Right ventricle myocardium inferior (tissue), 1 donor: ENCODE measurements around the gene PMP22. TPM values are rescaled to one million over a fixed set of nuclear protein-coding genes. Genes with fewer than 3 reads are reported as not detected.
A peak's percentile ranks its signal among the peaks of the same experiment; 100 is the strongest.

Experiments used
- ATAC-seq: fragments of 200-7000 bp; cut with Tn5 transposase; one replicate; pipeline ENCODE4 v1.9.1; 2020; ENCODE audit warnings: mild to moderate bottlenecking, moderate library complexity
- DNase-seq: peaks from one replicate; pipeline ENCODE4 v3.0.0; 2021; ENCODE audit errors: missing footprints
- intact Hi-C: fragments of 100-400 bp; cut with DNase I; formaldehyde crosslinking; loops from one replicate; pipeline ENCODE4 v1.11.0; 2022
- total RNA-seq: library from RNA; stranded (reverse); fragmentation: NEBNext Ultra II Directional; extraction: Animal tissue kit (Norgen Biotek cat#: 25700); gene quantifications from one replicate; pipeline ENCODE4 v1.2.1, GENCODE V29; 2021
- donor health status: DM: no; HTN: yes; CAD: no; lungs with severe emphysema.

The PMP22 gene
- total RNA-seq, 1 donor from 2014 or later, result 198 TPM

GRCh38 chr17:15261258-15261801, 3.8 kb downstream of the PMP22 start:
- intact Hi-C loops, result loop anchor here (5.0 kb wide), 4 partner anchors 81 to 196 kb away; partner anchors contain the start of gene TEKT3
- DNase-seq, result peak; percentile 81
- peak; percentile 21 for ATAC-seq

- intact Hi-C loops, result loop anchor here (1.0 to 5.0 kb wide), 5 partner anchors 82 to 243 kb away; partner anchors contain the start of gene TEKT3
- ATAC-seq (peak; percentile 65), DNase-seq (peak; percentile 92)
These were observed 4.5 kb downstream of the PMP22 start for GRCh38 chr17:15260376-15261257.

- DNase-seq (no peak), ATAC-seq (no peak)
- intact Hi-C loops, result no loop called here
These were observed 7.2 kb downstream of the PMP22 start for GRCh38 chr17:15257796-15258512.

- ATAC-seq, result peak; percentile 56
- DNase-seq, result peak; percentile 87
- intact Hi-C loops, result no loop called here
These were observed 7.8 kb downstream of the PMP22 start for GRCh38 chr17:15257258-15257788.

- DNase-seq, result no peak
- ATAC-seq, result no peak
- intact Hi-C loops, result no loop called here
These were observed 8.4 kb downstream of the PMP22 start for GRCh38 chr17:15256689-15257088.

GRCh38 chr17:15255713-15256454, 9.2 kb downstream of the PMP22 start:
- intact Hi-C loops, result no loop called here

GRCh38 chr17:15250135-15250860, 14.8 kb downstream of the PMP22 start:
- ATAC-seq (no peak), DNase-seq (no peak)
- intact Hi-C loops, result no loop called here

More at GRCh38 chr17:15255713-15256454, 9.2 kb downstream of the PMP22 start:
- ATAC-seq, result no peak
- no peak for DNase-seq

- DNase-seq (no peak), ATAC-seq (peak; percentile 21)
- intact Hi-C loops, result no loop called here
These were observed 15.6 kb downstream of the PMP22 start for GRCh38 chr17:15249487-15249886.

GRCh38 chr17:15247891-15248529, 17.1 kb downstream of the PMP22 start:
- intact Hi-C loops, result no loop called here
- ATAC-seq (no peak), DNase-seq (no peak)

GRCh38 chr17:15245054-15245453, 20.1 kb downstream of the PMP22 start:
- intact Hi-C loops, result no loop called here
- DNase-seq (no peak), ATAC-seq (no peak)

GRCh38 chr17:15240644-15241043, 24.5 kb downstream of the PMP22 start:
- ATAC-seq (no peak), DNase-seq (no peak)

GRCh38 chr17:15239491-15239890, 25.6 kb downstream of the PMP22 start:
- ATAC-seq (no peak), DNase-seq (no peak)
- intact Hi-C loops, result no loop called here

More at GRCh38 chr17:15240644-15241043, 24.5 kb downstream of the PMP22 start:
- intact Hi-C loops, result no loop called here

GRCh38 chr17:15238676-15239422, 26.3 kb downstream of the PMP22 start:
- DNase-seq, result no peak
- intact Hi-C loops, result no loop called here
- ATAC-seq, result no peak

- DNase-seq, result no peak
- ATAC-seq, result no peak
- intact Hi-C loops, result no loop called here
These were observed 27.1 kb downstream of the PMP22 start for GRCh38 chr17:15238057-15238456.

- no peak for DNase-seq
- no peak for ATAC-seq
- intact Hi-C loops, result no loop called here
These were observed 28.1 kb downstream of the PMP22 start for GRCh38 chr17:15237106-15237425.

GRCh38 chr17:15236281-15237105, 28.6 kb downstream of the PMP22 start:
- no peak for ATAC-seq
- no peak for DNase-seq
- intact Hi-C loops, result no loop called here
